HepG2 (cell line): ENCODE measurements around the gene ERRFI1. TPM values are rescaled to one million over a fixed set of nuclear protein-coding genes. Genes with fewer than 3 reads are reported as not detected.
A peak's percentile ranks its signal among the peaks of the same experiment; 100 is the strongest.

ENCODE experiments used
- ELF3 ChIP-seq: IDR thresholded peaks from 2 replicates; pipeline ENCODE4 v1.6.1; 2016; ENCODE audit warnings: missing genetic modification reagents, missing compliant biosample characterization
- HMGA1 ChIP-seq: sonication (generic); formaldehyde crosslinking; conservative IDR thresholded peaks from 2 replicates; pipeline ENCODE4 v1.4.0; 2020; ENCODE audit warnings: missing genetic modification reagents
- ONECUT2 ChIP-seq: sonication (generic); formaldehyde crosslinking; IDR thresholded peaks from 2 replicates; pipeline ENCODE4 v1.4.0; 2020; ENCODE audit warnings: missing genetic modification reagents
- RFX3 ChIP-seq: IDR thresholded peaks from 2 replicates; pipeline ENCODE4 v1.6.1; 2016; ENCODE audit warnings: missing biosample characterization, missing genetic modification reagents
- ZNF260 ChIP-seq: sonication (generic); formaldehyde crosslinking; IDR thresholded peaks from 2 replicates; pipeline ENCODE4 v1.4.0; 2020; ENCODE audit warnings: missing genetic modification reagents, low read depth, mild to moderate bottlenecking, borderline replicate concordance
- ZNF44 ChIP-seq: sonication (generic); formaldehyde crosslinking; IDR thresholded peaks from 2 replicates; pipeline ENCODE4 v1.5.1; 2020; ENCODE audit warnings: mild to moderate bottlenecking, missing genetic modification reagents
- ZNF501 ChIP-seq: sonication (generic); formaldehyde crosslinking; IDR thresholded peaks from 2 replicates; pipeline ENCODE4 v1.5.1; 2020; ENCODE audit warnings: mild to moderate bottlenecking, moderate library complexity, missing genetic modification reagents
- polyA plus RNA-seq, 8 experiments: library from polyadenylated mRNA; depleted of rRNA in 3 of 8; stranded (reverse) in 7 of 8; unstranded in 1 of 8; fragments of >200 nt; fragmentation: Illumina TruSeq in 4 of 8; extraction: Trizol in 4 of 8; gene quantifications; 2 replicates each; pipeline versions ENCODE4 v1.2.1 to v1.2.3, GENCODE V29; 2011 to 2016; ENCODE audit warnings: low read depth in 4 of 8, missing spikeins in 1 of 8, mixed read lengths in 1 of 8; ENCODE audit not compliant: insufficient read depth in 1 of 8
- total RNA-seq, 5 experiments: library from RNA; depleted of rRNA; stranded (reverse); fragments of >200 nt; fragmentation: Illumina TruSeq; extraction: Trizol; gene quantifications; 2 replicates each; pipeline ENCODE4 v1.2.3, GENCODE V29; 2016; ENCODE audit warnings: low read depth in 1 of 5
- TF ChIP-seq, protein P1 (sequence below): sonication (generic); IDR thresholded peaks from 2 replicates; pipeline ENCODE4 v1.6.1; 2016; ENCODE audit warnings: low read depth, borderline replicate concordance
- TF ChIP-seq, protein P2 (sequence below): IDR thresholded peaks from 2 replicates; pipeline ENCODE4 v1.6.1; 2016; ENCODE audit warnings: missing compliant biosample characterization, missing genetic modification reagents, borderline replicate concordance
- TF ChIP-seq, protein P3 (sequence below): sonication (generic); formaldehyde crosslinking; IDR thresholded peaks from 2 replicates; pipeline ENCODE4 v1.5.0; 2020; ENCODE audit warnings: mild to moderate bottlenecking, missing genetic modification reagents
- TF ChIP-seq, protein P4 (sequence below): sonication (generic); formaldehyde crosslinking; IDR thresholded peaks from 2 replicates; pipeline ENCODE4 v1.5.1; 2020; ENCODE audit warnings: mild to moderate bottlenecking, missing genetic modification reagents, borderline replicate concordance
- TF ChIP-seq, protein P5 (sequence below): sonication (generic); formaldehyde crosslinking; IDR thresholded peaks from 2 replicates; pipeline ENCODE4 v1.4.0; 2020; ENCODE audit warnings: mild to moderate bottlenecking, missing genetic modification reagents
- TF ChIP-seq, protein P6 (sequence below): sonication (generic); formaldehyde crosslinking; IDR thresholded peaks from 2 replicates; pipeline ENCODE4 v1.4.0; 2020; ENCODE audit warnings: missing genetic modification reagents; ENCODE audit errors: not compliant biosample characterization

Gene ERRFI1
- total and polyA plus RNA-seq, 2 of the 13 experiments (the other 11 are each of a cell fraction or from before 2014, with no cell fraction given): 84.4 to 753 TPM

DNA sequence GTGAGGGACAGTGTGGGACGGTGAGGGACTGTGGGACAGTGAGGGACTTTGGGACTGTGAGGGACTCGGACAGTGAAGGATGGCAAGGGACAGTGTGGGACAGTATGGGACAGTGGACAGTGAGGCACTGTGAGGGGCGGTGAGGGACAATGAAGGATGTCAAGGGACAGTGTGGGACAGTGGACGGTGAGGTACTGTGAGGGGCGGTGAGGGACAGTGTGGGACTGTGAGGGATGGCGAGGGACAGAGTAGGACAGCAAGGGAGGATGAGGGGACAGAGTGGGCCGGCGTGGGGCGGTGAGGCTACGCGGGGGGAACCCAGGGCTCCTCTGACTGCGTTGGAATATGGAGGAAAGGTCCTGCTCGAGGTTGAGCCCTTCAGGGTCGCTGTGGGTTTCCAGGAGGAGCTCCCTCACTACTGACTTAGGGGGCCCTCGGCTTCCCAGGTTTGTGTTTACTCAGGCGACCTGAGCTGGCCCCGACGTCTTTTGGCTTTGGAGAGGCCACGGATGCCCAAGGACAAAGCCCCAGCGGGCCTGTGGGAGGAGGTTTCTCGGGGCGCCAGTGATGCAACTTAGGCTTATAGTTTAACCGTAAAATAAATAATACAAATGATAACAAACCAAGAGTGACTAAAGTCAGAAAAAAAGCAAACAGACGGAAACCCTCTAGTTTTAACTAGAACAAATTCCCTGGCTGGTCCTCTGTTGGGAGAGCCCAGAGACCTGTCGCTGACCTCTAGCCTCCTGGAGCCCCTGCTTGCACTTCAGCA, 1.1 kb upstream of the ERRFI1 start (continued):
- TF ChIP-seq RFX3 (CRISPR knock-in tag) (no peak), HMGA1 (no peak), ZNF260 (CRISPR knock-in tag) (no peak), ZNF44 (no peak), ELF3 (CRISPR knock-in tag) (peak; percentile 76), ONECUT2 (no peak), ZNF501 (peak; percentile 79)
- TF ChIP-seq, protein P1, sequence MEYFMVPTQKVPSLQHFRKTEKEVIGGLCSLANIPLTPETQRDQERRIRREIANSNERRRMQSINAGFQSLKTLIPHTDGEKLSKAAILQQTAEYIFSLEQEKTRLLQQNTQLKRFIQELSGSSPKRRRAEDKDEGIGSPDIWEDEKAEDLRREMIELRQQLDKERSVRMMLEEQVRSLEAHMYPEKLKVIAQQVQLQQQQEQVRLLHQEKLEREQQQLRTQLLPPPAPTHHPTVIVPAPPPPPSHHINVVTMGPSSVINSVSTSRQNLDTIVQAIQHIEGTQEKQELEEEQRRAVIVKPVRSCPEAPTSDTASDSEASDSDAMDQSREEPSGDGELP: peak; percentile 70; the same call in 1 of the 2 replicates
- TF ChIP-seq, protein P2, sequence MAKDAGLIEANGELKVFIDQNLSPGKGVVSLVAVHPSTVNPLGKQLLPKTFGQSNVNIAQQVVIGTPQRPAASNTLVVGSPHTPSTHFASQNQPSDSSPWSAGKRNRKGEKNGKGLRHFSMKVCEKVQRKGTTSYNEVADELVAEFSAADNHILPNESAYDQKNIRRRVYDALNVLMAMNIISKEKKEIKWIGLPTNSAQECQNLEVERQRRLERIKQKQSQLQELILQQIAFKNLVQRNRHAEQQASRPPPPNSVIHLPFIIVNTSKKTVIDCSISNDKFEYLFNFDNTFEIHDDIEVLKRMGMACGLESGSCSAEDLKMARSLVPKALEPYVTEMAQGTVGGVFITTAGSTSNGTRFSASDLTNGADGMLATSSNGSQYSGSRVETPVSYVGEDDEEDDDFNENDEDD (CRISPR knock-in tag): no peak
- TF ChIP-seq, protein P3, sequence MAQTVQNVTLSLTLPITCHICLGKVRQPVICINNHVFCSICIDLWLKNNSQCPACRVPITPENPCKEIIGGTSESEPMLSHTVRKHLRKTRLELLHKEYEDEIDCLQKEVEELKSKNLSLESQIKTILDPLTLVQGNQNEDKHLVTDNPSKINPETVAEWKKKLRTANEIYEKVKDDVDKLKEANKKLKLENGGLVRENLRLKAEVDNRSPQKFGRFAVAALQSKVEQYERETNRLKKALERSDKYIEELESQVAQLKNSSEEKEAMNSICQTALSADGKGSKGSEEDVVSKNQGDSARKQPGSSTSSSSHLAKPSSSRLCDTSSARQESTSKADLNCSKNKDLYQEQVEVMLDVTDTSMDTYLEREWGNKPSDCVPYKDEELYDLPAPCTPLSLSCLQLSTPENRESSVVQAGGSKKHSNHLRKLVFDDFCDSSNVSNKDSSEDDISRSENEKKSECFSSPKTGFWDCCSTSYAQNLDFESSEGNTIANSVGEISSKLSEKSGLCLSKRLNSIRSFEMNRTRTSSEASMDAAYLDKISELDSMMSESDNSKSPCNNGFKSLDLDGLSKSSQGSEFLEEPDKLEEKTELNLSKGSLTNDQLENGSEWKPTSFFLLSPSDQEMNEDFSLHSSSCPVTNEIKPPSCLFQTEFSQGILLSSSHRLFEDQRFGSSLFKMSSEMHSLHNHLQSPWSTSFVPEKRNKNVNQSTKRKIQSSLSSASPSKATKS: no peak
- TF ChIP-seq, protein P4, sequence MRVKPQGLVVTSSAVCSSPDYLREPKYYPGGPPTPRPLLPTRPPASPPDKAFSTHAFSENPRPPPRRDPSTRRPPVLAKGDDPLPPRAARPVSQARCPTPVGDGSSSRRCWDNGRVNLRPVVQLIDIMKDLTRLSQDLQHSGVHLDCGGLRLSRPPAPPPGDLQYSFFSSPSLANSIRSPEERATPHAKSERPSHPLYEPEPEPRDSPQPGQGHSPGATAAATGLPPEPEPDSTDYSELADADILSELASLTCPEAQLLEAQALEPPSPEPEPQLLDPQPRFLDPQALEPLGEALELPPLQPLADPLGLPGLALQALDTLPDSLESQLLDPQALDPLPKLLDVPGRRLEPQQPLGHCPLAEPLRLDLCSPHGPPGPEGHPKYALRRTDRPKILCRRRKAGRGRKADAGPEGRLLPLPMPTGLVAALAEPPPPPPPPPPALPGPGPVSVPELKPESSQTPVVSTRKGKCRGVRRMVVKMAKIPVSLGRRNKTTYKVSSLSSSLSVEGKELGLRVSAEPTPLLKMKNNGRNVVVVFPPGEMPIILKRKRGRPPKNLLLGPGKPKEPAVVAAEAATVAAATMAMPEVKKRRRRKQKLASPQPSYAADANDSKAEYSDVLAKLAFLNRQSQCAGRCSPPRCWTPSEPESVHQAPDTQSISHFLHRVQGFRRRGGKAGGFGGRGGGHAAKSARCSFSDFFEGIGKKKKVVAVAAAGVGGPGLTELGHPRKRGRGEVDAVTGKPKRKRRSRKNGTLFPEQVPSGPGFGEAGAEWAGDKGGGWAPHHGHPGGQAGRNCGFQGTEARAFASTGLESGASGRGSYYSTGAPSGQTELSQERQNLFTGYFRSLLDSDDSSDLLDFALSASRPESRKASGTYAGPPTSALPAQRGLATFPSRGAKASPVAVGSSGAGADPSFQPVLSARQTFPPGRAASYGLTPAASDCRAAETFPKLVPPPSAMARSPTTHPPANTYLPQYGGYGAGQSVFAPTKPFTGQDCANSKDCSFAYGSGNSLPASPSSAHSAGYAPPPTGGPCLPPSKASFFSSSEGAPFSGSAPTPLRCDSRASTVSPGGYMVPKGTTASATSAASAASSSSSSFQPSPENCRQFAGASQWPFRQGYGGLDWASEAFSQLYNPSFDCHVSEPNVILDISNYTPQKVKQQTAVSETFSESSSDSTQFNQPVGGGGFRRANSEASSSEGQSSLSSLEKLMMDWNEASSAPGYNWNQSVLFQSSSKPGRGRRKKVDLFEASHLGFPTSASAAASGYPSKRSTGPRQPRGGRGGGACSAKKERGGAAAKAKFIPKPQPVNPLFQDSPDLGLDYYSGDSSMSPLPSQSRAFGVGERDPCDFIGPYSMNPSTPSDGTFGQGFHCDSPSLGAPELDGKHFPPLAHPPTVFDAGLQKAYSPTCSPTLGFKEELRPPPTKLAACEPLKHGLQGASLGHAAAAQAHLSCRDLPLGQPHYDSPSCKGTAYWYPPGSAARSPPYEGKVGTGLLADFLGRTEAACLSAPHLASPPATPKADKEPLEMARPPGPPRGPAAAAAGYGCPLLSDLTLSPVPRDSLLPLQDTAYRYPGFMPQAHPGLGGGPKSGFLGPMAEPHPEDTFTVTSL (CRISPR knock-in tag): peak; percentile 81; the same call in 1 of the 2 replicates
- TF ChIP-seq, protein P5, sequence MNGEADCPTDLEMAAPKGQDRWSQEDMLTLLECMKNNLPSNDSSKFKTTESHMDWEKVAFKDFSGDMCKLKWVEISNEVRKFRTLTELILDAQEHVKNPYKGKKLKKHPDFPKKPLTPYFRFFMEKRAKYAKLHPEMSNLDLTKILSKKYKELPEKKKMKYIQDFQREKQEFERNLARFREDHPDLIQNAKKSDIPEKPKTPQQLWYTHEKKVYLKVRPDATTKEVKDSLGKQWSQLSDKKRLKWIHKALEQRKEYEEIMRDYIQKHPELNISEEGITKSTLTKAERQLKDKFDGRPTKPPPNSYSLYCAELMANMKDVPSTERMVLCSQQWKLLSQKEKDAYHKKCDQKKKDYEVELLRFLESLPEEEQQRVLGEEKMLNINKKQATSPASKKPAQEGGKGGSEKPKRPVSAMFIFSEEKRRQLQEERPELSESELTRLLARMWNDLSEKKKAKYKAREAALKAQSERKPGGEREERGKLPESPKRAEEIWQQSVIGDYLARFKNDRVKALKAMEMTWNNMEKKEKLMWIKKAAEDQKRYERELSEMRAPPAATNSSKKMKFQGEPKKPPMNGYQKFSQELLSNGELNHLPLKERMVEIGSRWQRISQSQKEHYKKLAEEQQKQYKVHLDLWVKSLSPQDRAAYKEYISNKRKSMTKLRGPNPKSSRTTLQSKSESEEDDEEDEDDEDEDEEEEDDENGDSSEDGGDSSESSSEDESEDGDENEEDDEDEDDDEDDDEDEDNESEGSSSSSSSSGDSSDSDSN (CRISPR knock-in tag): no peak; the same call in 1 of the 2 replicates
- TF ChIP-seq, protein P6, sequence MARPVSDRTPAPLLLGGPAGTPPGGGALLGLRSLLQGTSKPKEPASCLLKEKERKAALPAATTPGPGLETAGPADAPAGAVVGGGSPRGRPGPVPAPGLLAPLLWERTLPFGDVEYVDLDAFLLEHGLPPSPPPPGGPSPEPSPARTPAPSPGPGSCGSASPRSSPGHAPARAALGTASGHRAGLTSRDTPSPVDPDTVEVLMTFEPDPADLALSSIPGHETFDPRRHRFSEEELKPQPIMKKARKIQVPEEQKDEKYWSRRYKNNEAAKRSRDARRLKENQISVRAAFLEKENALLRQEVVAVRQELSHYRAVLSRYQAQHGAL (CRISPR knock-in tag): no peak
